Mesenteric fat pad (tissue), 1 donor: ENCODE results near the gene GAD1. TPM values are rescaled to one million over a fixed set of nuclear protein-coding genes. Genes with fewer than 3 reads are reported as not detected.
A peak's percentile ranks its signal among the peaks of the same experiment; 100 is the strongest.

Source experiments
- DNase-seq: peaks from one replicate; pipeline ENCODE4 v3.0.0-alpha.2; 2020; ENCODE audit warnings: low spot score
- long read RNA-seq: library from polyadenylated mRNA; unstranded; transcript quantifications from one replicate; pipeline ENCODE4 v2.0.0, GENCODE V29; 2020
- total RNA-seq: library from RNA; stranded (reverse); fragmentation: NEBNext Ultra II Directional; extraction: Animal tissue kit (Norgen Biotek cat#: 25700); gene quantifications from one replicate; pipeline ENCODE4 v1.2.1, GENCODE V29; 2021
- donor health status: DM: yes; HTN: yes; CAD: no.

Gene GAD1
- not detected for total RNA-seq
- long read RNA-seq = 0 reads

GRCh38 chr2:170816504-170817092, at the start of gene GAD1:
GAD1 (plus strand) TSS chr2:170816887; CDS start chr2:170818592, 1,705 bp downstream.
- no peak for DNase-seq

DNA sequence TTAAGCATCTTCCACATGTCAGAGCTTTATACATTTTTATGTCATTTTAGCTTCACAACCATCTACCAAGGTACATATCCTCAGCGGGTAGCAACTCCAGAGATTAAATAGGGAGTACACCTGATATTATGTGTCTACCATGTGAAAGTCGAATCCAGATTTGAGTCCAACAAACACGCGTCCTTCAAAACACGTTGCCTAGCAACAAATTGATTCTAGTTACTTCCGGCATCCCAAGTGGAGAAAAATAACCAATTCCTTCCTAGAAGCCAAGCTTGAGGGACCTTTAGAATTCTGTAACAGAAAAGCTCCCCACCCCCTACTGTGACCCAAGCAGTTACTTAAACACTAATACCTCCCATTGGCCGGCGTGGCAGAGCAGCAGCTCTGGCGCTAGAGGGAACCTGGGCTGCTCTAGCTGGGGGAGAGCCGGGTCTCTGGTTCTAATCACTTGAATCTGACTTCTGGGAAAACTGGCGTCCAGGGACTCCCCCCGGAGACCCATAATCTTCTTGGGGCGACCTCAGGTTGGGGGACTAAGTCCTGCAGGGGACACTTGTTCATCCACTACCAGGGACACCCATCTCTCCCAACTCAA, 46.6 kb upstream of the GAD1 start, which contains the start of gene ERICH2:
TSS of gene ERICH2 (plus strand) at position 371 of the 598 bp plus-strand sequence. CDS start 304 bp downstream, outside the sequence.
- no peak for DNase-seq

GRCh38 chr2:170770606-170771420, 45.9 kb upstream of the GAD1 start:
- DNase-seq = peak; percentile 92

- DNase-seq = no peak
Measured at GRCh38 chr2:170771421-170771937, 45.2 kb upstream of the GAD1 start.

- no peak for DNase-seq
Measured at GRCh38 chr2:170772295-170772694, 44.4 kb upstream of the GAD1 start.

- DNase-seq = no peak
Measured at GRCh38 chr2:170774074-170774473, 42.6 kb upstream of the GAD1 start.

DNA sequence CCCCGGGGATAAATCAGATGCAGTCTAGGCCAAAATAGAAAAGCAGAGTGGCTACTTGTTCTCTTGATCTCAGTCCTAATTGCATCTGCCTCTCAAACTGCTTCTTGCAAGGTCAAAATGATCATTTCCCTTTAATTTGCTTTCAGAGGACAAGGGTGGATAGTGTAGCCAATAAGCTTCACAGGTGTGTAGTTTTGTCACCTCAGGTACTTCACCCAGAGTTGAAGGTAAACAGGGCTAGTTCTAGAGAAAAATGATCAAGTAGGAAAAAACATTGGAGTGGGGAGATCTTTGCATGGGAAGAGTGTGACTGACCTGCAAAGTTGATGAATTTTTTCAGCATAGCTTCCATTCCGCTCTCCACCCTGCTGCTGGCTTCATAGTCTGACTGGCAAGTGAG, 37.8 kb upstream of the GAD1 start:
- DNase-seq = no peak

- no peak for DNase-seq
Measured at GRCh38 chr2:170779304-170779703, 37.4 kb upstream of the GAD1 start.

DNA sequence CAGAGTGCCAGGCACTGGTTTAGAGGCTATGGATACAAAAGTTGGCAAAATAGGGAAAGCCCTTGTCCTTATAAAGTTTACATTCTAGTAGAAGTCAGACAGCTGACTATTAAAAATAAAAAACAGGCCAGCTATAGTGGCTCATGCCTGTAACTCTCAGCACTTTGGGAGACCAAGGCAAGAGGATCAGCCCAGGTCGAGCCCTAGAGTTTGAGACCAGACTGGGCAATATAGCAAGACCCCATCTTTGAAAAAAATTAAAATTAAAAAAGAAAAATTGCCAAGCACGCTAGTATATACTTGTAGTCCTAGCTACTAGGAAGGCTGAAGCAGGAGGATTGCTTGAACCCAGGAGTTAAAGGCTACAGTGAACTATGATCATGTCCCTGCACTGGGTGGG, 34.0 kb upstream of the GAD1 start:
- no peak for DNase-seq

- no peak for DNase-seq
Measured at GRCh38 chr2:170783549-170783948, 33.1 kb upstream of the GAD1 start.

DNA sequence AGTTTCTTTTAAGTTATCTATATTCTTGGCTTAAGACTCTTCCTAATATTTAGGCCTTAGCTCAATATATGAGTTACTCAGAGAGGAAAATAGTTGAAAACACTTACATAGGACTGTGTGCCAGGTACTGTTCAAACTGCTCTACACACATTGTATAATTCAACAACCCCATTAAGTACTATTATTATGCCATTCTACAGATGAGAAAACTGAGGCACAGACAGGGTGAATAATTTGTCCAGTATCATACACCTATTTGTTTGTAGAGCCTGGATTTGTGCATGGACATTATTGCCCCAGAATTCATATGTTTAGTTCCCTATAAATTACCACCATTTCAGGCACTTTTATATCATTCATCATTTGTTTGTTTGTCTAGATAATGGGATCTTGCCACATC, 17.7 kb upstream of the GAD1 start:
- no peak for DNase-seq

DNA sequence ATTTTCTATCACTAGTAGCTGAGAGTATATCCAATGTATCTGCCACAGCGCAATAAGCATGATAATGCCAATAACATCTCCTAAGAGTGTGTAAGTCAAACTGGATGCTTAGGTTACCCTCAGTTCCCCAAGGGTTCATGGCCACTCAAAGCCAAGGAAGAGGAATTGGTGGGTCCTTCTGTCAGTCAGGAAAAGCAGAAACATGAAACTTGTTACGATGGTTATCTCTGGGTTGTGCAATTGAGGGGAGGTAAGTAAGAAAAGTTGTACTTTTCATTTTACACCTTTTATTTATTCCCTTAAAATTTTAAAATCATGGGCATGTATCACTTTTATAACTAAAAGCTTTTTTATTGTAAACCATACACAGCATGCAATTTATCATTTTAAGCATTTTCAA, 10.1 kb upstream of the GAD1 start:
- no peak for DNase-seq

DNA sequence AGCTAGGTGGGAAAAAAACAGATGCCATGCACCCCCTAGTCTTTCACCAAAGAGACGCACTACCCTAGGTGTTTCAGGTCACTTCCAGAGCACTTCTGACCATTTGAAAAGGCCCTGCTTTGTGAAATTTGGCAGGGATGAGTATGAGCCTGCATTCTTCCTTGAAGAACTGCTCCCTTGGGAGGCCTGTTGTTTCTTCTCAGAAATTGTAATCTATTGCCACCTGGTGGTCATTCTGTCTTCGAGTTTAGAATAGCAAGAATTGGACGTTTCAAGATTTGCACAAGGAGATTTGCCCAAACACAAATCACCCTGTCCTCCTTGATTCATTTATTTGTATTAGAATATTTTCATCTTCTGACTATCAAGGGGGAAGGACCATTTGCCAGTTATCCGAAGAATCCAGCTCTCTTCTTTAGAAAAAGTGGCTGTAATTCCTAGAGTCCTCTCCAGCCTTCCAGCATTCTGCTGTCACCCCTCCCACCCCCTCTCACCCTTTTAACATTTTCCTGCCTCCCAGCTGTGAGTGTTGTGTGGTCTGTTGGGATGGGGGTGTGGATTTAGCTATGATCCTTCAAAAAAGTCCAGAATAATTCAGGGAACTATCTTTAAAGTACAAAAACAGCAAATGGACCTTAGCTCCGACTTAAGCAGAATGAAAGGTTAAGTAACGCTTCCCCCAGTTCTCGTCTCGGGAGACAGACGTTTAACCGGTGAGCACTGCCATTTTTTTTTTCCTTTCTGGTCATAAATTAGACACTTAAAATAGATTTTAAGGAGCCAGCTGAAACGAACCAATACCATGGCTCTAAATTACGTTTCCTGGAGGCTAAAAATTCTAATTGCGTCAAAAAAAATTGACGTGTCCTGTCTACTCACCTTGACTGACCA, 3.7 kb upstream of the GAD1 start:
- no peak for DNase-seq

- no peak for DNase-seq
Measured at GRCh38 chr2:170813611-170814532, 2.8 kb upstream of the GAD1 start.

GRCh38 chr2:170814533-170815230, 2.0 kb upstream of the GAD1 start:
- no peak for DNase-seq

- no peak for DNase-seq
Measured at GRCh38 chr2:170815311-170815710, 1.4 kb upstream of the GAD1 start.

- DNase-seq = no peak
Measured at GRCh38 chr2:170815746-170816503, 762 bp upstream of the GAD1 start.
